Karpas-422 (cell line): Measurements from ENCODE around the gene ABCG5. TPM values are rescaled to one million over a fixed set of nuclear protein-coding genes. Genes with fewer than 3 reads are reported as not detected.

Experiments
- DNase-seq: peaks from one replicate; pipeline ENCODE4 v3.0.0-alpha.2; 2015
- H2AFZ ChIP-seq: fragments of 200-600 bp; sonication (generic); 2 replicates; pipeline ENCODE4 v1.6.1; 2014; ENCODE audit warnings: antibody characterized with exemption, low read length, mixed read lengths
- H3K27ac ChIP-seq: fragments of 200-600 bp; sonication (generic); 2 replicates; pipeline ENCODE4 v1.5.1; 2014; ENCODE audit warnings: mild to moderate bottlenecking, low read length, moderate library complexity
- H3K27me3 ChIP-seq: fragments of 200-600 bp; sonication (generic); 2 replicates; pipeline ENCODE4 v1.6.1; 2014; ENCODE audit warnings: low read length, mixed read lengths
- H3K36me3 ChIP-seq: fragments of 200-600 bp; sonication (generic); 2 replicates; pipeline ENCODE4 v1.6.1; 2014; ENCODE audit warnings: low read length, mixed read lengths; ENCODE audit not compliant: insufficient read depth
- H3K4me1 ChIP-seq: fragments of 200-600 bp; sonication (generic); 2 replicates; pipeline ENCODE4 v1.6.1; 2014; ENCODE audit warnings: mild to moderate bottlenecking, low read length, mixed read lengths
- H3K4me2 ChIP-seq: fragments of 200-600 bp; sonication (generic); 2 replicates; pipeline ENCODE4 v1.6.1; 2014; ENCODE audit warnings: low read length, low read depth, mild to moderate bottlenecking; ENCODE audit not compliant: poor library complexity, severe bottlenecking
- H3K4me3 ChIP-seq: fragments of 200-600 bp; sonication (generic); 2 replicates; pipeline ENCODE4 v1.5.1; 2014; ENCODE audit warnings: mild to moderate bottlenecking, antibody characterized with exemption, low read length, mixed read lengths
- H3K79me2 ChIP-seq: fragments of 200-600 bp; sonication (generic); 2 replicates; pipeline ENCODE4 v1.6.1; 2014; ENCODE audit warnings: mild to moderate bottlenecking, low read length, mixed read lengths
- H3K9ac ChIP-seq: fragments of 200-600 bp; sonication (generic); 2 replicates; pipeline ENCODE4 v1.6.0; 2014; ENCODE audit warnings: low read length
- H3K9me2 ChIP-seq: fragments of 200-600 bp; sonication (generic), shearing (Covaris generic); replicated peaks from 2 replicates; pipeline ENCODE4 v1.6.0; 2014; ENCODE audit warnings: mild to moderate bottlenecking, low read length, moderate library complexity; ENCODE audit not compliant: insufficient read depth
- H3K9me3 ChIP-seq: fragments of 300-700, 200-600 bp; sonication (generic); 2 replicates; pipeline ENCODE4 v1.6.1; 2014; ENCODE audit warnings: low read length, mixed read lengths
- H4K20me1 ChIP-seq: fragments of 200-600 bp; sonication (generic); 2 replicates; pipeline ENCODE4 v1.6.1; 2014; ENCODE audit warnings: mild to moderate bottlenecking, antibody characterized with exemption, low read length, low read depth; ENCODE audit not compliant: insufficient read depth
- total RNA-seq: library from RNA; depleted of rRNA; stranded (reverse); fragments of >200 nt; shearing (Covaris generic); gene quantifications from 2 replicates; pipeline ENCODE4 v1.2.3, GENCODE V29; 2014; ENCODE audit warnings: low replicate concordance

The ABCG5 gene
- total RNA-seq, 1 experiment from 2014 or later: not detected

- peak; percentile 86 for DNase-seq
- no peak overlapping the region for H3K4me3 ChIP-seq
Observed at GRCh38 chr2:43877782-43878464, 39.3 kb upstream of the ABCG5 start.

GRCh38 chr2:43874776-43875451, 36.3 kb upstream of the ABCG5 start:
- H3K4me1 ChIP-seq: no peaks in the 10 kb centered on the region
- H3K79me2 ChIP-seq: no peaks in the 10 kb centered on the region
- no peak overlapping the region for H3K4me2 ChIP-seq
- H3K36me3 ChIP-seq: no peaks in the 10 kb centered on the region
- DNase-seq: no peak
- H3K4me3 ChIP-seq: no peak overlapping the region
- no peaks in the 10 kb centered on the region for H3K9me3 ChIP-seq
- no peaks in the 10 kb centered on the region for H3K9me2 ChIP-seq
- no peaks in the 10 kb centered on the region for H3K27me3 ChIP-seq
- no peak overlapping the region for H3K9ac ChIP-seq
- H2AFZ ChIP-seq: no peak overlapping the region
- H4K20me1 ChIP-seq: no peaks in the 10 kb centered on the region
- no peak overlapping the region for H3K27ac ChIP-seq

More at GRCh38 chr2:43877782-43878464, 39.3 kb upstream of the ABCG5 start:
- H3K4me2 ChIP-seq: peak overlapping the region; percentile 10
- no peaks in the 10 kb centered on the region for H3K9me2 ChIP-seq
- no peaks in the 10 kb centered on the region for H3K4me1 ChIP-seq
- no peak overlapping the region for H3K9ac ChIP-seq
- H3K36me3 ChIP-seq: no peaks in the 10 kb centered on the region
- H3K27ac ChIP-seq: no peak overlapping the region
- H3K27me3 ChIP-seq: no peaks in the 10 kb centered on the region
- no peaks in the 10 kb centered on the region for H3K79me2 ChIP-seq
- no peaks in the 10 kb centered on the region for H3K9me3 ChIP-seq
- no peak overlapping the region for H2AFZ ChIP-seq
- H4K20me1 ChIP-seq: no peaks in the 10 kb centered on the region

- H3K9me3 ChIP-seq: no peaks in the 10 kb centered on the region
- H4K20me1 ChIP-seq: no peaks in the 10 kb centered on the region
- no peaks in the 10 kb centered on the region for H3K9me2 ChIP-seq
- H2AFZ ChIP-seq: no peak overlapping the region
- no peak overlapping the region for H3K9ac ChIP-seq
- no peaks in the 10 kb centered on the region for H3K79me2 ChIP-seq
- no peak overlapping the region for H3K4me2 ChIP-seq
- H3K27ac ChIP-seq: no peak overlapping the region
- H3K4me3 ChIP-seq: no peak overlapping the region
- H3K4me1 ChIP-seq: no peaks in the 10 kb centered on the region
- no peaks in the 10 kb centered on the region for H3K27me3 ChIP-seq
- no peak for DNase-seq
- H3K36me3 ChIP-seq: no peaks in the 10 kb centered on the region
Observed at GRCh38 chr2:43872151-43872550, 33.5 kb upstream of the ABCG5 start.

DNA sequence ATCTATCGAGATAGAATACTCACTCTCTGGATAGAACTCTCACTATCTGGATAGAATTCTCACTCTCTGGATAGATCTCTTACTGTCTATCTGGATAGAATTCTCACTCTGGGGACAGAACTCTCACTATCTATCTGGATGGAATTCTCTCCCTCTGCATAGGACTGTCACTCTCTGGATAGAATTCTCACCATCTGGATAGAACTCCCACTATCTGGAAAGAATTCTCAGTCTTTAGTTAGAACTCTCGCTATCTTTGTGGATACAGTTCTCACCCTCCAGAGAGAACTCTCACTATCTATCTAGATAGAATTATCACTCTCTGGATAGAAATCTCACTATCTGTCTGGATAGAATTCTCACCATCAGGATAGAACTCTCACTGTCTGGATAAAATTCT, 16.7 kb upstream of the ABCG5 start:
- Histone ChIP-seq H3K4me2 (no peak overlapping the region), H3K27ac (no peak overlapping the region), H3K9me2 (no peaks in the 10 kb centered on the region), H4K20me1 (no peaks in the 10 kb centered on the region), H3K9ac (no peak overlapping the region), H3K4me3 (no peak overlapping the region), H3K79me2 (no peaks in the 10 kb centered on the region), H3K27me3 (no peaks in the 10 kb centered on the region), H3K4me1 (peaks cover 5% of the 10 kb centered on the region), H3K9me3 (no peaks in the 10 kb centered on the region), H2AFZ (no peak overlapping the region), H3K36me3 (no peaks in the 10 kb centered on the region)
- DNase-seq: no peak

DNA sequence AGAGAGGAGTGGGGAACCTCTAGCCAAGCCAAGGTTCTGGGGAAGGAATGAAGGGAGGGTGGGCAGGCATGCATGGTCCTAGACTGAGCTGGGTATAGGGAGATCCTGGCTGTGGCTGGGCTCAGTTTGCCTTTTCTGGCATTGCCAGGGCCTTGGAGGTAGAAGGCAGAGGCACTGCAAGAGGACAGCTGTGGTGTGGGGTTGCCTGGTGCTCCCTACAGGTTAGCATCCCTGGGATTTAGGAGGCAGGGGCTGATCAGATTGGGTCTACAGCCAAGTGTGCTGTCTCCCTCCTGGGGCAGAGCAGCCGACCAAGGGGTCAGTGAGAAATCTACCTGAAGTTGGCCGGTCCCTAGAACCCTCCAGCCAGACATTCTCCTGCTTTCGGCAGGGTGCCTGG, 16.0 kb upstream of the ABCG5 start:
- H3K27ac ChIP-seq: no peak overlapping the region
- no peaks in the 10 kb centered on the region for H3K27me3 ChIP-seq
- H3K9me3 ChIP-seq: no peaks in the 10 kb centered on the region
- no peaks in the 10 kb centered on the region for H3K36me3 ChIP-seq
- peaks cover 5% of the 10 kb centered on the region for H3K4me1 ChIP-seq
- DNase-seq: no peak
- H3K79me2 ChIP-seq: no peaks in the 10 kb centered on the region
- no peak overlapping the region for H3K4me2 ChIP-seq
- no peak overlapping the region for H2AFZ ChIP-seq
- no peak overlapping the region for H3K9ac ChIP-seq
- no peak overlapping the region for H3K4me3 ChIP-seq
- H3K9me2 ChIP-seq: no peaks in the 10 kb centered on the region
- H4K20me1 ChIP-seq: no peaks in the 10 kb centered on the region

DNA sequence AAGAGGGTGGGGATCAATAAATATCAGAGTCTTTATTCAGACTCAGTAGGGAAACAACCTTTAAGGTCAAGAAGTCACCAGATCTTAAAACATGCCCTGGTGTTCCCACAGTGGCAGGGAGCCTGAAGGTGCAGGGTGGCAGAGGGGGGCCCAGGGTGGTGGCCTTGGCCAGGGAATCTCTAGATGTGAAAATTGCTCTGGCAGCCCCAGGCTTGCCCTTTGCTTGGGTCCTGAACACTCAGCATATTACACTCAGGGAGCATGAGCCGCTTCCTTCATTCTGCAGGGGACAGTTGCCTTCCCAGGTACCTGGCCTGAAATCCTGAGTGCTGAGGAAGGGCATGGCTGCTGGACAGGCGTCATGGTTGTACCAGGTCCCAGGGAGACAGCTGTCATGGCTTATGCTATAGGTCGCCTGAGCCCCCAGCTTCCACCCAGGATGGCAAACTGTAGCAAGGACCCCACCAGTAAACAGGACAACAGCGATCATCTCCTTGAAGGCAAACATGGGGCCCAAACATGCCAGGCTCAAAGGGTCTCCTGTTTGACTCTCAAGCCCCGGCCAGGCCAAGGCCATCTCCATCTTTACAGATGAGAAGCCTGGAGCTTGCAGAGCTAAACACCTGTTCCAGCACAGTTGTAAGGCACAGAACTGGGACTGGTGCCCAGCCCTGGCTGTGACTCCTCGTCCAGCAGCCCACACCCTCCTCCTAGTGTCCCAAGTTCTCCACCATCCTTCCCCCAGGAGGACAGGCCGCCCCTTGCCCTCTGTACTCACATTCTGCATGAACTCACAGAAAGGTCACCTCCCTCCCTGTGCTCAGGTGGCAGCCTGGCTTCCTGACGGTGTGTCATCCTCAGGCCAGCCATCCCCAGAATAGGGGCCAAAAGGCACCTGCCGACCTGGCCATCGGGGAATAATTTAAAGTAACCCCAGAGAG, 14.8 kb upstream of the ABCG5 start:
- H3K9ac ChIP-seq: no peak overlapping the region
- H3K9me3 ChIP-seq: no peaks in the 10 kb centered on the region
- no peak overlapping the region for H2AFZ ChIP-seq
- H3K9me2 ChIP-seq: no peaks in the 10 kb centered on the region
- H3K27me3 ChIP-seq: no peaks in the 10 kb centered on the region
- no peak overlapping the region for H3K27ac ChIP-seq
- peaks cover 5% of the 10 kb centered on the region for H3K4me1 ChIP-seq
- no peak for DNase-seq
- H3K79me2 ChIP-seq: no peaks in the 10 kb centered on the region
- no peaks in the 10 kb centered on the region for H4K20me1 ChIP-seq
- H3K36me3 ChIP-seq: no peaks in the 10 kb centered on the region
- no peak overlapping the region for H3K4me3 ChIP-seq
- no peak overlapping the region for H3K4me2 ChIP-seq

GRCh38 chr2:43852196-43852730, 13.6 kb upstream of the ABCG5 start:
- no peaks in the 10 kb centered on the region for H3K27me3 ChIP-seq
- H3K36me3 ChIP-seq: no peaks in the 10 kb centered on the region
- no peaks in the 10 kb centered on the region for H3K79me2 ChIP-seq
- H3K4me3 ChIP-seq: no peak overlapping the region
- H3K27ac ChIP-seq: no peak overlapping the region
- no peaks in the 10 kb centered on the region for H3K9me2 ChIP-seq
- DNase-seq: no peak
- H3K4me1 ChIP-seq: peaks cover 5% of the 10 kb centered on the region
- H3K9ac ChIP-seq: no peak overlapping the region
- no peak overlapping the region for H2AFZ ChIP-seq
- no peaks in the 10 kb centered on the region for H4K20me1 ChIP-seq
- H3K4me2 ChIP-seq: no peak overlapping the region
- no peaks in the 10 kb centered on the region for H3K9me3 ChIP-seq
